GM12878 (cell line): ENCODE data around the gene SOS1. TPM values are rescaled to one million over a fixed set of nuclear protein-coding genes. Genes with fewer than 3 reads are reported as not detected.

ENCODE experiments used
- ATF2 ChIP-seq: IDR thresholded peaks from 2 replicates; pipeline ENCODE4 v1.6.1; 2012; ENCODE audit warnings: low read length, inconsistent platforms
- BCLAF1 ChIP-seq: fragments of 450-650 bp; IDR thresholded peaks from 2 replicates; pipeline ENCODE4 v1.6.1; 2017; ENCODE audit warnings: antibody characterized with exemption, mild to moderate bottlenecking, moderate library complexity
- BHLHE40 ChIP-seq, 2 experiments: fragments of 450-650 bp in 1 of 2; IDR thresholded peaks; 2 replicates each; pipeline ENCODE4 v1.6.1; 2011 to 2017; ENCODE audit warnings: low read depth in 2 of 2, borderline replicate concordance in 1 of 2, improper control_type of control experiment in 1 of 2, low read length in 1 of 2, mild to moderate bottlenecking in 1 of 2
- CHD4 ChIP-seq: fragments of 200-600 bp; sonication (generic); IDR thresholded peaks from 2 replicates; pipeline ENCODE4 v1.6.1; 2016; ENCODE audit warnings: mild to moderate bottlenecking
- GABPA ChIP-seq: IDR thresholded peaks from 2 replicates; pipeline ENCODE4 v1.6.1; 2014; ENCODE audit warnings: antibody characterized with exemption, low read depth, mild to moderate bottlenecking, inconsistent platforms
- KDM1A ChIP-seq: fragments of 200-600 bp; sonication (generic); IDR thresholded peaks from 2 replicates; pipeline ENCODE4 v1.6.1; 2016; ENCODE audit warnings: borderline replicate concordance
- KLF5 ChIP-seq: fragments of 450-650 bp; IDR thresholded peaks from 2 replicates; pipeline ENCODE4 v1.6.1; 2014; ENCODE audit warnings: mild to moderate bottlenecking; ENCODE audit not compliant: partially characterized antibody
- MLLT1 ChIP-seq: fragments of 450-650 bp; IDR thresholded peaks from 2 replicates; pipeline ENCODE4 v1.6.1; 2016; ENCODE audit warnings: mild to moderate bottlenecking
- MTA2 ChIP-seq: fragments of 450-650 bp; IDR thresholded peaks from 2 replicates; pipeline ENCODE4 v1.6.1; 2016; ENCODE audit warnings: low read depth, mild to moderate bottlenecking, moderate library complexity
- MYB ChIP-seq: fragments of 150-350 bp; IDR thresholded peaks from 2 replicates; pipeline ENCODE4 v1.6.1; 2014; ENCODE audit warnings: mild to moderate bottlenecking, low read depth, low read length, borderline replicate concordance
- NFYB ChIP-seq: IDR thresholded peaks from 2 replicates; pipeline ENCODE4 v1.6.1; 2011; ENCODE audit warnings: low read depth, mild to moderate bottlenecking, low read length, improper control_type of control experiment, moderate library complexity; ENCODE audit not compliant: insufficient read depth
- NKRF ChIP-seq: fragments of 450-650 bp; conservative IDR thresholded peaks from 2 replicates; pipeline ENCODE4 v1.6.1; 2017; ENCODE audit warnings: mild to moderate bottlenecking, moderate library complexity
- PAX5 ChIP-seq: IDR thresholded peaks from 2 replicates; pipeline ENCODE4 v1.6.1; 2011; ENCODE audit warnings: low read depth, low read length, borderline replicate concordance
- RB1 ChIP-seq: fragments of 450-650 bp; formaldehyde crosslinking; IDR thresholded peaks from 2 replicates; pipeline ENCODE4 v1.6.1; 2017; ENCODE audit warnings: mild to moderate bottlenecking, borderline replicate concordance
- SKIL ChIP-seq: fragments of 450-650 bp; IDR thresholded peaks from 2 replicates; pipeline ENCODE4 v1.6.1; 2017; ENCODE audit warnings: mild to moderate bottlenecking, low read depth, inconsistent platforms; ENCODE audit not compliant: poor library complexity, severe bottlenecking
- USF2 ChIP-seq: IDR thresholded peaks from 2 replicates; pipeline ENCODE4 v1.6.1; 2011; ENCODE audit warnings: low read depth, low read length, improper control_type of control experiment, borderline replicate concordance
- YBX1 ChIP-seq: fragments of 450-650 bp; IDR thresholded peaks from 2 replicates; pipeline ENCODE4 v1.6.1; 2016; ENCODE audit warnings: antibody characterized with exemption
- ZNF622 ChIP-seq: fragments of 450-650 bp; IDR thresholded peaks from 2 replicates; pipeline ENCODE4 v1.6.1; 2017; ENCODE audit warnings: mild to moderate bottlenecking, inconsistent platforms
- polyA plus RNA-seq, 11 experiments: library from polyadenylated mRNA; depleted of rRNA in 4 of 11; unstranded in 6 of 11; stranded (reverse) in 5 of 11; fragments of >200 nt; fragmentation: Nextera tagmentation in 4 of 11; fragmentation: Illumina TruSeq in 1 of 11; extraction: Ambion mirVana in 4 of 11; extraction: Trizol in 1 of 11; gene quantifications; 1 replicate in 1 of 11; 2 replicates in 10 of 11; pipeline versions ENCODE4 v1.2.1 to v1.2.3, GENCODE V29; 2011 to 2016; ENCODE audit warnings: inconsistent platforms in 2 of 11, missing spikeins in 2 of 11, low read depth in 1 of 11
- total RNA-seq, 4 experiments: library from RNA; depleted of rRNA in 3 of 4; stranded (reverse); fragments of >200 nt in 3 of 4; fragmentation: Illumina TruSeq in 1 of 4; extraction: Trizol in 1 of 4; gene quantifications; 2 replicates each; pipeline versions ENCODE4 v1.2.1 to v1.2.3, GENCODE V29; 2013 to 2021

Gene SOS1
- total and polyA plus RNA-seq, 10 of the 15 experiments (the other 5 are each of a cell fraction or from before 2014, with no cell fraction given): 2.1 to 24.1 (median 8.5) TPM

GRCh38 chr2:39099870-39100728, 20.8 kb downstream of the SOS1 start (continued):
- TF ChIP-seq YBX1 (no peak), MLLT1 (no peak), SKIL (no peak), BCLAF1 (no peak), BHLHE40 (IDR thresholded peaks at IDR 0.05; ENCODE audit: borderline replicate concordance in 1 of 2, low read depth in 2 of 2, low read length in 1 of 2) (no peak), ATF2 (peak; percentile 48), GABPA (no peak), KLF5 (no peak), MYB (no peak), CHD4 (no peak), KDM1A (no peak), RB1 (no peak), USF2 (no peak), NFYB (no peak), MTA2 (peak; percentile 53), ZNF622 (no peak), PAX5 (no peak), NKRF (no peak)
